Fibroblast of mammary gland (primary cell): ENCODE results near the gene IPPK.
"Not testable (repeated sequence)": the region's sequence is repeated elsewhere in the genome, so short reads cannot be mapped to it uniquely, and the experiment has no call there.

Source experiments
- DNase-seq: peaks from one replicate; pipeline ENCODE4 v3.0.0-alpha.2; 2010; ENCODE audit warnings: low read depth
- H3K4me3 ChIP-seq: 2 replicates; pipeline ENCODE4 v1.5.1; 2011; ENCODE audit warnings: low read depth, mild to moderate bottlenecking, low read length, moderate library complexity; ENCODE audit not compliant: control insufficient read depth
- CTCF ChIP-seq: conservative IDR thresholded peaks from 2 replicates; pipeline ENCODE4 v1.5.1; 2011; ENCODE audit warnings: low read depth, low read length, inconsistent platforms; ENCODE audit not compliant: control insufficient read depth, insufficient read depth

IPPK gene

GRCh38 chr9:92631452-92632343 lies 38.2 kb downstream of the IPPK start:
- no peak overlapping the region for H3K4me3 ChIP-seq
- TF ChIP-seq CTCF = no peak
- no peak for DNase-seq

- no peak overlapping the region for H3K4me3 ChIP-seq
- DNase-seq = no peak
- no peak for TF ChIP-seq CTCF
Observed at GRCh38 chr9:92627651-92628050, 42.3 kb downstream of the IPPK start.

GRCh38 chr9:92626484-92626883 lies 43.4 kb downstream of the IPPK start:
- no peak overlapping the region for H3K4me3 ChIP-seq
- no peak for TF ChIP-seq CTCF
- no peak for DNase-seq

- not testable (repeated sequence) for DNase-seq, H3K4me3 ChIP-seq
Observed at GRCh38 chr9:92623936-92624335, 46.0 kb downstream of the IPPK start.

DNA sequence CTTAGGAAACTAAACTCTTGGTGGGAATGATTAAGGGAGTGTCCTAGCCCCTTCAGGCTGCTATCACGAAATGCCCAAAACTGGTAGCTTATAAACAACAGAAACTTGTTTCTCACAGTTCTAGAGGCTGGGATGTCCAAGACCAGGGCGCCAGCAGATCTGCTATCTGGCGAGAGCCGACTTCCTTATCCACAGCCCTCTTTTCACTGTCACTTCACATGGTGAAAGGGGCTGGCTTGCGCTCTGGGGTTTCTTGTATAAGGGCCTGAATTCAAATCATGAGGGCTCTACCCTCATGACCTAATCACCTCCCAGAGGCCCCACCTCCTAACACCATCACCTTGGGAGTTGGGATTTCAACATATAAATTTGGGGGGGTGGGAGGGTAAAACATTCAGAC lies 49.1 kb downstream of the IPPK start:
- TF ChIP-seq CTCF = no peak
- no peak for DNase-seq
- H3K4me3 ChIP-seq = no peak overlapping the region

DNA sequence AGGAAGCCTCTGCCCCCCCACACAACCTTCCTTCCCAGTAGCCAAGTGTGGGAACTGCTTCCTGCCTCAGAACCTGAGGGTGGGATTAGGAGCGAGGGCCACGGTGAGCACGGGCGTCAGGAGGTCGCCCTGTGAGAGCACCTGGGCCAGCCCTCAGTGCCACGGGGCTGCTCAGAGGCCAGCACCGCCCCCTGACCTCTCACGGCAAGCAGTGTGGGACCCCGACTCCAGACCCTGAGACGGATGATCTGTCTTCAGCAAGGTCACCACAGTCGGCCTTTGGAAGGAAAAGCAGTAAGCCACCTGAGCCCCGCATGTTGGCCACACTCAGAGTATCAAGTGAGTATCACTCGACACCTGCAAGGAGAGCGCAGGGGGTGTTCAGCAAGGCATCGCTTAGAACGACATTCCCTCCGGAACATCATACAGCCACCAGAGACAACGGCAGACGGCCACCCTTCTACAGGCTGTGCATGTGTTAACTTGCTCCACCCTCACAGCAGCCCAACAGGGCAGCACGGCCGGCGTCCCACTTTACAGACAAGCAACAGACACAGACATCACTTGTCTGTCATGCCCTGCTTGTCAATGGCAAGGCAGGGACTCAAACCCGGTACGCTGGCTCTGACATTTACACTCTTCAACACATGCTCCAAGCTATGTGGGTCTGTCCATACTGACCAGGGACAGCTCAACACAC lies 50.2 kb downstream of the IPPK start:
- no peak for DNase-seq
- no peak for TF ChIP-seq CTCF
- no peak overlapping the region for H3K4me3 ChIP-seq

DNA sequence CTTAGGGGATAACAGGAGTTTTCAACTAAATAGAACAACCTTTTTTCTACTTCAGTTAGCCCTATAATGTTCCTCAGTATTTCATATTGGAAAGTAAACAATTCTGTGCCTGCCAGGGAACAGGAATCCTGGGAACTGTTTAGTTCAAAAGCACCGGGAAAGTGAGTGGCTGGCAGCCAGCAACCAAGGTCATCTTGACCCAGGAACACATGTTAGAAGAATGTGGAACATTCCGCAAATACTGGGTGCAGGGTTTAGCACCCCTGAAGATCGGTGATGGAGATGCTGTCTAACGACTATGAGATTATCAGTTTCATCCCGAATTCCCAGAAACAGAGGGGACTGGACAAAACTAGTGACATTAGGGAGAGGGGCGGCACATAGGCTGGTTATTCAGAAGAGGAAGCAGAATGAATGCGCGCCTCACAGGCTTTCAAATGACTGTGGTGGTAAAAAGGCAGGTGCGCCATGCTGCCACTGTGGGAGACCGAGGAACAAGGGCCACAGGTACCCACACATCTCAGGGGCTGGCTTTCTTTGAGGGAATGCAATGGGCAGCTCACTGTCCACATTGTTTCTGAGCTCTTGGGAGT lies 51.2 kb downstream of the IPPK start:
- no peak for TF ChIP-seq CTCF
- no peak for DNase-seq
- no peak overlapping the region for H3K4me3 ChIP-seq
